Activated CD8-positive, alpha-beta T cell treated with anti-CD3 and anti-CD28 coated beads, Interleukin-2, amount 10 ng/mL, durations not matched to agents 7 days and 5 days (primary cell): ENCODE results near the gene SPTB. TPM values are rescaled to one million over a fixed set of nuclear protein-coding genes. Genes with fewer than 3 reads are reported as not detected.
"Not testable (repeated sequence)": the region's sequence is repeated elsewhere in the genome, so short reads cannot be mapped to it uniquely, and the experiment has no call there.

Source experiments
- ATAC-seq: fragments of 150-1000 bp; cut with Tn5 transposase; one replicate; pipeline ENCODE4 v1.10.0; 2021; ENCODE audit warnings: moderate library complexity
- CTCF ChIA-PET: fragments of 350-600 bp; sonication (Branson Sonifier 250); formaldehyde crosslinking; loops from one replicate; lab custom pipeline; 2021; ENCODE audit warnings: antibody characterized with exemption; lab: Charles Lee
- POLR2A ChIA-PET: fragments of 350-600 bp; sonication (Branson Sonifier 250); formaldehyde crosslinking; loops from one replicate; lab custom pipeline; 2021; ENCODE audit warnings: antibody characterized with exemption; lab: Charles Lee
- DNase-seq: peaks from one replicate; pipeline ENCODE4 v3.0.0-alpha.2; 2020
- H3K27ac Mint-ChIP-seq: one replicate; pipeline ENCODE4 v1.8.0; 2021; ENCODE audit warnings: mild to moderate bottlenecking, mixed read lengths
- H3K27me3 Mint-ChIP-seq: one replicate; pipeline ENCODE4 v1.8.0; 2021; ENCODE audit warnings: low read depth, mixed read lengths
- H3K36me3 Mint-ChIP-seq: one replicate; pipeline ENCODE4 v1.8.0; 2021; ENCODE audit warnings: low read depth, mixed read lengths
- H3K4me1 Mint-ChIP-seq: one replicate; pipeline ENCODE4 v1.8.0; 2021; ENCODE audit warnings: low read depth, mixed read lengths
- H3K4me3 Mint-ChIP-seq: one replicate; pipeline ENCODE4 v1.8.0; 2021; ENCODE audit warnings: mild to moderate bottlenecking, mixed read lengths
- H3K9me3 Mint-ChIP-seq: one replicate; pipeline ENCODE4 v1.8.0; 2022; ENCODE audit warnings: mixed read lengths; ENCODE audit not compliant: insufficient read depth
- total RNA-seq, 2 experiments: library from RNA; stranded (reverse); gene quantifications; one replicate each; pipeline ENCODE4 v1.2.3, GENCODE V29; 2021

The SPTB gene
- total RNA-seq, 2 experiments from 2014 or later, result not detected

- Mint-ChIP-seq H3K9me3 (no peaks in the 10 kb centered on the region), H3K27ac (no peak overlapping the region), H3K4me3 (no peak overlapping the region), H3K36me3 (no peaks in the 10 kb centered on the region), H3K4me1 (no peaks in the 10 kb centered on the region), H3K27me3 (peaks cover 41% of the 10 kb centered on the region)
- ATAC-seq, result no peak
- CTCF ChIA-PET, result no interaction called here
- no peak for DNase-seq
- POLR2A ChIA-PET, result no interaction called here
These were observed 62.1 kb downstream of the SPTB start for GRCh38 chr14:64817631-64818030.

- Mint-ChIP-seq H3K9me3 (no peaks in the 10 kb centered on the region), H3K27me3 (peaks cover 43% of the 10 kb centered on the region), H3K4me3 (no peak overlapping the region), H3K36me3 (no peaks in the 10 kb centered on the region), H3K4me1 (no peaks in the 10 kb centered on the region), H3K27ac (no peak overlapping the region)
- ChIA-PET CTCF (interaction anchor here (0.8 to 2.1 kb wide), 3 partner anchors 16 to 75 kb away, joined by 3 to 10 read pairs (median 4); no protein-coding TSS in a partner anchor), POLR2A (no interaction called here)
- no peak for DNase-seq
- no peak for ATAC-seq
These were observed 63.4 kb downstream of the SPTB start for GRCh38 chr14:64816221-64816783.

DNA sequence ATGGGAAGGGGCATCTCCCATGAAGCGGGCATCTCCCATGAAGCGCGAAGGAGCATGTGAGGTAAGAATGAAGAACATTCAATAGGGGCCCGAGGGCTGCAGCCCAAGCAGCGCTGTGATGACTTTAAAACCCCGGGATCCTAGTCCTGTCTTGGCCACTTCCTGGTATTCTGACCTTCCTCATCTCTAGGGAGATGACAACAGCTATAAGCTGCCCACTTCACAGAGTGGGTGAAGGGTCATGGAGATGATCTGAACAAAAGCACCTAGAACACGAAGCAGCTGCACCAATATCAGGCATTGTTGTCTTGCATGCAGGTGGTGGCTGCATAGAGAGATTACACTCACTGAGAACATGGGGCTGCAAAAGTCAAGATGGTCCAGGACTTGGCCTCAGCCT is 64.5 kb downstream of the SPTB start:
- Mint-ChIP-seq H3K27ac (no peak overlapping the region), H3K27me3 (peaks cover 39% of the 10 kb centered on the region), H3K4me3 (no peak overlapping the region), H3K9me3 (no peaks in the 10 kb centered on the region), H3K4me1 (no peaks in the 10 kb centered on the region), H3K36me3 (no peaks in the 10 kb centered on the region)
- ChIA-PET POLR2A (no interaction called here), CTCF (interaction anchor here (0.8 to 2.1 kb wide), 3 partner anchors 15 to 76 kb away, joined by 3 to 10 read pairs (median 4); no protein-coding TSS in a partner anchor)
- no peak for DNase-seq
- ATAC-seq, result no peak

GRCh38 chr14:64812412-64812811 is 67.3 kb downstream of the SPTB start:
- ATAC-seq, result no peak
- ChIA-PET POLR2A (interaction anchor here (1.4 kb wide), 1 partner anchor 11 kb away, joined by 4 read pairs; no protein-coding TSS in a partner anchor), CTCF (interaction anchor here (1.0 to 1.7 kb wide), 3 partner anchors 11 to 85 kb away, joined by 3 to 5 read pairs (median 3); no protein-coding TSS in a partner anchor)
- DNase-seq, result no peak
- H3K4me3 Mint-ChIP-seq, result no peak overlapping the region
- H3K36me3 Mint-ChIP-seq, result no peaks in the 10 kb centered on the region
- no peak overlapping the region for H3K27ac Mint-ChIP-seq
- no peaks in the 10 kb centered on the region for H3K4me1 Mint-ChIP-seq
- H3K9me3 Mint-ChIP-seq, result no peaks in the 10 kb centered on the region
- H3K27me3 Mint-ChIP-seq, result peaks cover 33% of the 10 kb centered on the region

- DNase-seq (no peak), ATAC-seq (no peak)
- ChIA-PET POLR2A (no interaction called here), CTCF (interaction anchor here (1.7 kb wide), 1 partner anchor 12 kb away, joined by 5 read pairs; no protein-coding TSS in a partner anchor)
- Mint-ChIP-seq H3K36me3 (no peaks in the 10 kb centered on the region), H3K27ac (no peak overlapping the region), H3K4me1 (no peaks in the 10 kb centered on the region), H3K4me3 (no peak overlapping the region), H3K27me3 (peaks cover 29% of the 10 kb centered on the region), H3K9me3 (no peaks in the 10 kb centered on the region)
These were observed 68.0 kb downstream of the SPTB start for GRCh38 chr14:64811676-64812075.

- Mint-ChIP-seq H3K4me1 (no peaks in the 10 kb centered on the region), H3K27me3 (peaks cover 22% of the 10 kb centered on the region), H3K9me3 (no peaks in the 10 kb centered on the region), H3K36me3 (no peaks in the 10 kb centered on the region), H3K27ac (no peak overlapping the region), H3K4me3 (no peak overlapping the region)
- ATAC-seq (no peak), DNase-seq (no peak)
- ChIA-PET CTCF (interaction anchor here (0.9 to 1.2 kb wide), 2 partner anchors 73 to 84 kb away, joined by 3 read pairs; no protein-coding TSS in a partner anchor), POLR2A (no interaction called here)
These were observed 71.3 kb downstream of the SPTB start for GRCh38 chr14:64808449-64808848.

DNA sequence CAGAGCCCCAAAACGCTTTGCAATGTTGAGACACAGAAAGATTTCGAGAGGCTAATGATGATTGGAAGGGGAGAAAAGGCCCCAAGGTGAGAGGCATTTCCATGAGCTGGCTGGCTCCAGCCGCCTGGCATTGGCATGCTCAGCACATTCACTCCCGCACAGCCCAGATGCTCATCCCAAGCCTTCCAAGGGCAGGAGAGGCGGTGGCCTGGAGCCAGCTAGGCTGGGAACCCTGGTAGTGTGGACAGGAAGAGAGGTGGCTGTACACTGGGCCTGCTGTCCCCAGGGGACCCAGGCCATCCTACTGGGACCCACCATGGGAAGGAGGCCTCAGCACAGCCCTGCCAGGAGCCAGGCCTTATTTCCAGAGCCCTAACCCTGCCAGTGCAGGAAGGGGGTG is 72.2 kb downstream of the SPTB start:
- Mint-ChIP-seq H3K4me1 (no peaks in the 10 kb centered on the region), H3K27ac (no peak overlapping the region), H3K27me3 (peaks cover 13% of the 10 kb centered on the region), H3K4me3 (no peak overlapping the region), H3K9me3 (no peaks in the 10 kb centered on the region), H3K36me3 (no peaks in the 10 kb centered on the region)
- POLR2A ChIA-PET, result no interaction called here
- no peak for ATAC-seq
- no peak for DNase-seq
- CTCF ChIA-PET, result no interaction called here

DNA sequence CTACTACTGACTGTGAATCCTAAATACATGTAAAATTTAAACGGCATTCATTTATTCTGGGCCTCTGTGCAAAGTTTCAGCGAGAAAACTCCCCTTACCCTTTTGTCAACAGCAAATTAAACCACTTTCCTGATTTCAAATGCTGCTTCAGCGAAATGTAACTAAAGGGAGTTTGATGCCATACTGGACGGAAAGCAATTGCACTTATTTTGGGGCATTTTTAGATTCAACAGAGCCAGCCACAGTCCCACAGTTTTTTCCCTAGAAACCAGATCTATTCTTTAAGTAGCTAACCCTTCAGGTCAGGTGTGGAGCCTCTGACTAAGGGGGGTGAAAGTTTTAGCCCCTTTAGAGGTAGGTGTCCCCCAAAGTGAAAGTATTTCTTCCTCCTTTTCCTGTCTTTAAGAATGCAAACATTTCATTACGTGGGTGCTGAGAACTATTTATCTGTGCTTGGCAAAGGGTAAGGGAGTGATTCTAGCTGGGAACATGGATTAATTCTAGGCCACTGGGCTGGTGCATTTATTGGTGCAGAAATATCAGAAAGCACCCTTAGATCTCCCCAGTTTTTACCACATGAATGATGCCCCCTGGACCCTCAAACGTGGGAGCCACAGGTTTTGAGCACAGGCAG is 72.7 kb downstream of the SPTB start:
- ChIA-PET CTCF (no interaction called here), POLR2A (no interaction called here)
- H3K36me3 Mint-ChIP-seq, result no peaks in the 10 kb centered on the region
- H3K9me3 Mint-ChIP-seq, result no peaks in the 10 kb centered on the region
- no peak for DNase-seq
- H3K27me3 Mint-ChIP-seq, result peaks cover 9% of the 10 kb centered on the region
- H3K4me3 Mint-ChIP-seq, result no peak overlapping the region
- no peaks in the 10 kb centered on the region for H3K4me1 Mint-ChIP-seq
- no peak for ATAC-seq
- no peak overlapping the region for H3K27ac Mint-ChIP-seq

DNA sequence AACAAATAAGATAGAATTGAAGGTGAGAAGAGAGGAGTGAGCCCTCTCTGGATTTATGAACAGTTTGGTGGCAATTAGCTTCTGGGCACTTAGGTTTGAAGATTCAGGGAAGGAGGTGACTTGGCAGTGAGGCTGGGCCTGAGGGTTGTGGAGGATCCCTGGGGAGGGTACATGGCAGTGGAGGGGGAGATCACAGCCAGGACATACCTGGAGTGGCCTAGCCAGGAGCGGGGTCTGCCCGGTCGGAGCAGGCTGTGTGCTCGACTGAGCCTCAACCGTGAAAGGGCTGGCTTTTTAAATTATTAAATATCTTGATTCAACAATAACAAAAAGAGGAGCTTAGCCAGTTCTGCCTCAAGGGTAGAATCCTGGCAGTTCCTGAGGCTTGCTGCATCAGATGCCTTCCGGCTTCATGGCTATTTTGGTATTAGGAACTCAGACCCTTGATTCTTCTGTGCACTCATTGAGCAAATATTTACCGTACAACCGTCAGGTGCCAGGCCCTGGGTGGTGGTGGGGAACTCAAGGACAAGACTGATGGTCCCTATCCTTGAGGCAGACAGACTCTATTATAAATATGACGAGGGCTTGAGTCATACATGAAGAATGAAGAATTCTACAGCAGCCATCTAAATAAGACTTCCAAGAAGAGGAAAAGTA is 73.4 kb downstream of the SPTB start:
- Mint-ChIP-seq H3K4me1 (no peaks in the 10 kb centered on the region), H3K27ac (no peak overlapping the region), H3K27me3 (peaks cover 12% of the 10 kb centered on the region), H3K36me3 (no peaks in the 10 kb centered on the region), H3K4me3 (no peak overlapping the region), H3K9me3 (no peaks in the 10 kb centered on the region)
- POLR2A ChIA-PET, result no interaction called here
- ATAC-seq, result no peak
- DNase-seq, result no peak
- CTCF ChIA-PET, result no interaction called here

DNA sequence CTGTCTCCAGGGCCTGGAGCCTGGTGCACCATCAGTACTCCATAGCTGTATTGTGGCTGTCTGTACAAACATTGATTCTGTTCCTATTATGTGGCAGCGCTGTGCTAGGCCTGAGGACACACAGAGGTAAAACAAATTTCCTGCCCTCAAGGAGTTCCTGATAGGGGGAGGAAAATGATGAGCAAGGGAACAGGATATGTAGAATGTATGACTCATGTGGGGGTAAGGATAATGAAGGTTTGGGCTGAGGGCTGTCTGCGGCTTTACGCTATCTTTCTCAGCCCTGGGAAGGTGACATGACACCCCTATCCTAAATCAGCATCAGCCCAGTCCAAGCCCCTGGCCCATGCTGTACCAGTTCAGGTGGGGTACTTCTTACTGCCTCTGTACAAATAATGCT is 74.1 kb downstream of the SPTB start:
- H3K4me1 Mint-ChIP-seq, H3K9me3 Mint-ChIP-seq, H3K27ac Mint-ChIP-seq, DNase-seq, H3K4me3 Mint-ChIP-seq, CTCF ChIA-PET, ATAC-seq, H3K36me3 Mint-ChIP-seq, POLR2A ChIA-PET: not testable (repeated sequence)
- H3K27me3 Mint-ChIP-seq, result peaks cover 12% of the 10 kb centered on the region

DNA sequence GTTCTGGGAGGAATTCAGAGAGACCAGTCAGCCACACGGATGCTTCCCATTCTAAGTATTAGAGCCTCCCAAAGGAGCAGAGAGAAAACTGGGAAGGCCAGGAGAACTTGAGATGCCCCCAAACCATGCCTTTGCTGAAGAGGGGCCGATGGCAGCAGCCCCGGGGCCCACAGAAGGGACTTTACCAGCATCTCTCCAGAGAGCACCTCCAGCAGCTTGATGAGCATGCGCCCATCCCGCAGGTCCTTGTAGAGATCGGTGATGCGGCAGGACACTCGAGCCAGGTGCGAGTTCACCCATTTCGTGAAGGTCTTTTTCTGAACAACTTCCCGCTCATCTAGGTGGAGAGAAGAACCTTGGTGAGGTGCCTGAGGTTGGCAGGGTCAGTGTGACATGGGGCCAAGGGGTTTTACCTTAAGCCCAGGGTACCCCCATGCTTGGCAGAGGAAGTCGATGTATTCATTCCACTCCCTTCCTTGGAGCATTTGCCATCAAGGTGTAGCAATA is 74.9 kb downstream of the SPTB start:
- ATAC-seq (no peak), DNase-seq (no peak)
- Mint-ChIP-seq H3K4me3 (no peak overlapping the region), H3K27me3 (peaks cover 10% of the 10 kb centered on the region), H3K9me3 (no peaks in the 10 kb centered on the region), H3K27ac (no peak overlapping the region), H3K4me1 (no peaks in the 10 kb centered on the region), H3K36me3 (no peaks in the 10 kb centered on the region)
- ChIA-PET CTCF (interaction anchor here (0.9 to 1.9 kb wide), 2 partner anchors 18 to 87 kb away, joined by 4 to 6 read pairs; no protein-coding TSS in a partner anchor), POLR2A (no interaction called here)

- peaks cover 13% of the 10 kb centered on the region for H3K27me3 Mint-ChIP-seq
- no peaks in the 10 kb centered on the region for H3K36me3 Mint-ChIP-seq
- ChIA-PET CTCF (interaction anchor here (0.8 to 2.6 kb wide), 3 partner anchors 12 to 90 kb away, joined by 3 to 9 read pairs (median 3); no protein-coding TSS in a partner anchor), POLR2A (no interaction called here)
- no peaks in the 10 kb centered on the region for H3K4me1 Mint-ChIP-seq
- H3K27ac Mint-ChIP-seq, result no peak overlapping the region
- ATAC-seq, result no peak
- no peak for DNase-seq
- no peaks in the 10 kb centered on the region for H3K9me3 Mint-ChIP-seq
- no peak overlapping the region for H3K4me3 Mint-ChIP-seq
These were observed 77.9 kb downstream of the SPTB start for GRCh38 chr14:64801800-64802199.
